ENCODE results near the gene PRTN3.
A peak's percentile ranks its signal among the peaks of the same experiment; 100 is the strongest.
"Not testable (repeated sequence)": the region's sequence is repeated elsewhere in the genome, so short reads cannot be mapped to it uniquely, and the experiment has no call there.

PRTN3 gene

DNA sequence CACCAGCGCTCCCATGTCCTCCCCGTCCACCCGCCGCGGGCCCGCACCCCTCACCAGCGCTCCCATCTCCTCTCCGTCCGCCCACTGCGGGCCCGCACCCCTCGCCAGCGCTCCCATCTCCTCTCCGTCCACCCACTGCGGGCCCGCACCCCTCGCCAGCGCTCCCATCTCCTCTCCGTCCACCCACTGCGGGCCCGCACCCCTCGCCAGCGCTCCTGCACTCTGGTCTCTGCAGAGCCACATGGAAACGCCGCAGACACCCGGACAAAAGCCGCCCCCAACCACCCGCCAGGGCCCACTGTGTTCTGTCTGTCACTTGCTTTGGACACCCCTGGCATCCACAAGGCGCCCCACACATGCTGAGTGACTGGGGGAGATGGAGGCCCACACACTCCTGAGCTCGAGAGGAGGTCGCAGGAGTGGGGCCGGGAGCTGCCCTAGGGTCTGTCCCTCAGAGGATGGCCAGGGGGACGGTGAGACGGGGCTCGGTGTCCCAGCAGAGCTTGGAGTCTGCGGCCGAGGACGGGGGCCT, 26.0 kb downstream of the PRTN3 start:
- DNase-seq (ENCODE audit: low spot score) = no peak

GRCh38 chr19:867301-867793, 26.5 kb downstream of the PRTN3 start:
- DNase-seq (ENCODE audit: low spot score) = no peak

DNA sequence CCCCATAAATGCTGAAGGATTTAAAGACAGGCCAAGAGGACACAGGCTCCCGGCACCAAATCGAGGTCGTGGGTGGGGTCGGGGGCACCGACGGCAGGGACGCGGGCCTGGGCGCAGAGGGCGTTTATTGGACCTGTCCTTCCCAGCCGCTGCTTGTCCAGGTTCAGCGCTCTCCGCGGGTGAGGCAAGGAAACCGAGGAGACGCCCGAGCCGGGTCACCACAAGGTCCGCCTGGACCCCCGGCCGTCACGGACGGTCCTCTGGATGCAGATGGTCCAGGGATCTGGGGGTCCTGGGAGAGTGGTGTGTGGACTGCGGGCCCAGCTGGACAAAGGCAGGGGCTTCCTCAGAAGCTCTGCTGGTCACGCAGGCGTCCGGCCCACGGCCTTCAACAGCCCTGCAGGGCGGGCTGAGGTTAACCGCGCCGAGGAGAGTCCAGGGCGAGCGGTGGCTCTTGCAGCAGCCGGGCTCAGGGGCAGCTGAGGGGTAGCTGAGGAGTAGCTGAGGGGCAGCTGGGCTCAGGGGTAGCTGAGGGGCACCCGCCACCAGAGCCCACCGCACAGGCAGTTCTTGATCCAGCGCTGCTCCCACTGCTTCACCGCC, 27.2 kb downstream of the PRTN3 start:
- DNase-seq (ENCODE audit: low spot score) = no peak

- DNase-seq (ENCODE audit: low spot score) = no peak
These were observed 27.9 kb downstream of the PRTN3 start for GRCh38 chr19:868458-869244.

DNA sequence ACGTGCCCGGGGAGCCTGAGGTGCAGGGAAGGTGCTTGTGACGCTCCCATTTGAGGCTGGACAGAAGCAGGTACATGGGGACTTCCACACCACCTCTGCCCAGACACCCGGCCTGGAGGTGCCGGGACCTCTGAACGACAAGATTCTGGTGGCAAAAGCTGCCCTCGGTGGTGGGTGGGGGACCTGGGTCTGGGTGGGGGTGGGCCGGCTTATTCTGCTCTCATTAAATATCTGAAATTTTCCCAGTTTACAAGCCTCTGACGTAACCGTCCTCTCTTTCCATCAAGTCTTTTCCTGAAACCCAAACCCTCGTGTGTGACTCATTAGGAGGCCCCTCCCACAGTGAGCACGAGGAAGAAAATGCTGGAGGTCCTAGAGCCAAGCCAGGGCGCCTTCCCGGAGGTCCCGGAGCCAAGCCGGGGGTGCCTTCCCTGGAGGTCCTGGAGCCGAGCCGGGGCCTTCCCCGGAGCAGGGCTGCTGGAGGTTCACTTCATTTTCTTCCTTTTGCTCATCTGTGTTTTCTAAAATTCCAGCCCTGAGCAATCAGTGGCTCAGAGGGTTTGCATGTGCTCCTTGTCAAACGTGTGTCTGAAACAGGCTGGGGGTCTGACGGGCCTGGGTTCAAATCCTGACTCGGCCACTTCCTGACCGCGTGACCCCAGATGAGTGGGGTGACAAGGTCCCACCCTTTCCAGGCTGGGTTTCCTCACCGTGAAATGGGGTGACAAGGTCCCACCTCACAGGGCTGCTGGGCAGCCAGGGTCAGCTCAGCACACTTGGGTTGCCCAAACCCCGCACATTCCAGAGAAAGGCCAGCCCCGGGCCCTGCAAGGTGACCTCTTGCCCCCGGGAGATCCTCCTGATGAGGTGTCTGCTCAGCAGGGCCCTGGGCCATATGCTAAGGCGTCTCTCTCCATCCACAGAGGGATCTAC, 28.7 kb downstream of the PRTN3 start:
- no peak for DNase-seq (ENCODE audit: low spot score)

GRCh38 chr19:870314-870713, 29.5 kb downstream of the PRTN3 start:
- DNase-seq (ENCODE audit: low spot score) = no peak

DNA sequence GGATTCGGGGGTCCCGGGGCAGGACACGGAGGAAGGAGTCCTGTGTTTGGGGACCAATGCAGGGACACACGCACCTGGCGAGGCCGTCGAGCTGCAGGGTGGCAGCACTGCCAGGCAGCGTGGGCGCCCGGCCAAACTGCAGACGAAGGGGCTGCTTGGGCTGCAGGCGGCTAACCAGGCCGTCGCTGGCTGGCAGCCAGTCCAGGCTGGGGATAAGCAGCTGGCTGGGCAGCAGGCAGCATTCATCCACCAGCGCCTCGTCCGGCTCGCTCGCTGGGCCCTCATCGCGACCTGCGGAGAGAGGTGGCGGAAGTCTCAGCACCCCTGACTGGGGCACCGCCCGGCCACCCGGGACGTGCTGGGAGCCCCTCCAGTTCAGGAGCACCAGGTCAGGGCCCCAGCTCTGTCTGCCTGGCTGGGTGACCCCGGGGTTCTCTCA, 30.2 kb downstream of the PRTN3 start:
- peak; percentile 72 for DNase-seq (ENCODE audit: low spot score)

- peak; percentile 49 for DNase-seq (ENCODE audit: low spot score)
These were observed 30.9 kb downstream of the PRTN3 start for GRCh38 chr19:871446-872265.

DNA sequence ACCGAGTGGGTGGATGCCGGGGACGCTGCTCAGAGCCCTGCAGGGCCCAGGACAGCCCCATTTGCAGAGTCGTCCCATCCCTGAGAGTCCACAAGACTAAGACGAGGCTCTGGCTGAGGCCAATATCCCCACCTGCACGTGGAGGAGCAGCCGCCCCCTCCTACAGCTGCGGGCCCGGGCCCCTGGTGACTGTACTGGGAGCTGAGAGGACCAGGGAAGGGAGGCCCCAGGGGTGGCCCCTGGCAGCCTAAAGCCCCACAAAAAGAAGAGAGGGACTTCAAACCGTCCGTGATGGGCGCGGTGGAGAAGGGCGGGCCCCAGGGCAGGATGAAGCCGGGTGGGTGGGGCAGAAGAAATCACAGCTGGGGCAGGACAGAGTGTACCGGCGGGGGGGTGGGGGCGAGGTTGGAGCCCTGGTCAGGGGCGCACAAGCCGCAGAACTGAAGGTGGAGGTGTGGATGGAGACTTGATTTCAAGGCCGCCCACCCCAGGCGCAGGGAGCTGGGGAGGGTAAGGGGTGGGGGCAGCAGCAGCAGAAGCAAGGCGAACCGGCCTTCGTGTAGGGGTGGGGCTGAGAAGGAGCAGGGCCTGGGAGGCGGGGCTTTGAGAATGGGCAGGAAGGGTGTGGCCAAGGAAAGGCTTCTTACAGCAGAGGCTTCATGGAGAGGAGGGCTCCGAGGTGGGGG, 31.6 kb downstream of the PRTN3 start:
- no peak for DNase-seq (ENCODE audit: low spot score)

- DNase-seq (ENCODE audit: low spot score) = no peak
These were observed 32.3 kb downstream of the PRTN3 start for GRCh38 chr19:873084-873483.

GRCh38 chr19:873561-874041, 32.8 kb downstream of the PRTN3 start:
- no peak for DNase-seq (ENCODE audit: low spot score)

- DNase-seq (ENCODE audit: low spot score) = no peak
These were observed 34.6 kb downstream of the PRTN3 start for GRCh38 chr19:875265-875879.

GRCh38 chr19:876089-876488, 35.3 kb downstream of the PRTN3 start:
- DNase-seq (ENCODE audit: low spot score) = no peak

GRCh38 chr19:876780-877314, 36.0 kb downstream of the PRTN3 start:
- DNase-seq (ENCODE audit: low spot score) = no peak

GRCh38 chr19:877992-878660, 37.3 kb downstream of the PRTN3 start:
- not testable (repeated sequence) for DNase-seq (ENCODE audit: low spot score)

DNA sequence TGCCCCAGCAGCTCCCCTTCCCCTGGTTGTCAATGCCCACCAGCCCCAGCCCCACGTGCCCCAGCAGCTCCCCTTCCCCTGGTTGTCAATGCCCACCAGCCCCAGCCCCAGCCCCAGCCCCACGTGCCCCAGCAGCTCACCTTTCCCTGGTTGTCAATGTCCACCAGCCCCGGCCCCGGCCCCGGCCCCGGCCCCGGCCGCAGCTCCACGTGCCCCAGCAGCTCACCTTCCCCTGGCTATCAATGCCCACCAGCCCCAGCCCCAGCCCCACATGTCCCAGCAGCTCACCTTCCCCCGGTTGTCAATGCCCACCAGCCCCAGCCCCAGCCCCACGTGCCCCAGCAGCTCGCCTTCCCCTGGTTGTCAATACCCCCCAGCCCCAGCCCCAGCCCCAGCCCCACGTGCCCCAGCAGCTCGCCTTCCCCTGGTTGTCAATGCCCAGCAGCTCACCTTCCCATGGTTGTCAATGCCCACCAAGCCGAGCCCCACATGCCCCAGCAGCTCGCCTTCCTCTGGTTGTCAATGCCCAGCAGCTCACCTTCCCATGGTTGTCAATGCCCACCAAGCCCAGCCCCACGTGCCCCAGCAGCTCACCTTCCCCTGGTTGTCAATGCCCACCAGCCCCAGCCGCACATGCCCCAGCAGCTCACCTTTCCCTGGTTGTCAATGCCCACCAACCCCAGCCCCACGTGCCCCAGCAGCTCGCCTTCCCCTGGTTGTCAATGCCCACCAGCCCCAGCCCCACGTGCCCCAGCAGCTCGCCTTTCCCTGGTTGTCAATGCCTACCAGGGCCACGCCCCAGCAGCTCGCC, 38.2 kb downstream of the PRTN3 start:
- peak; percentile 38 for DNase-seq (ENCODE audit: low spot score)

GRCh38 chr19:879711-880438, 39.1 kb downstream of the PRTN3 start:
- no peak for DNase-seq (ENCODE audit: low spot score)
